Brain microvascular endothelial cell (primary cell): ENCODE measurements around the gene ITGA8.

Experiments
- DNase-seq: peaks from one replicate; pipeline ENCODE4 v3.0.0-alpha.2; 2020
- H3K27ac ChIP-seq: fragments of 250-450 bp; sonication (Bioruptor Pico); 2 replicates; pipeline ENCODE4 v1.5.1; 2020; ENCODE audit warnings: mild to moderate bottlenecking, moderate library complexity
- H3K27me3 ChIP-seq: fragments of 250-450 bp; sonication (Bioruptor Pico); replicated peaks from 2 replicates; pipeline ENCODE4 v1.5.1; 2020; ENCODE audit warnings: mild to moderate bottlenecking
- H3K36me3 ChIP-seq: fragments of 250-450 bp; sonication (Bioruptor Pico); replicated peaks from 2 replicates; pipeline ENCODE4 v1.5.1; 2020; ENCODE audit warnings: mild to moderate bottlenecking
- H3K4me3 ChIP-seq: 2 replicates; pipeline ENCODE4 v1.5.1; 2011; ENCODE audit warnings: low read depth, mild to moderate bottlenecking, control low read depth, low read length, moderate library complexity
- in situ Hi-C: cut with HindIII; loops from 2 replicates; pipeline ENCODE4 v1.10.0; 2017; ENCODE audit warnings: low sequenced_read_pairs, low pct_ligation_motif_present
- TF ChIP-seq, protein P1 (sequence below): IDR thresholded peaks from 2 replicates; pipeline ENCODE4 v1.5.1; 2011; ENCODE audit warnings: low read depth, mild to moderate bottlenecking, moderate library complexity, low read length, control low read depth, inconsistent platforms; ENCODE audit errors: missing control alignments

The ITGA8 gene

DNA sequence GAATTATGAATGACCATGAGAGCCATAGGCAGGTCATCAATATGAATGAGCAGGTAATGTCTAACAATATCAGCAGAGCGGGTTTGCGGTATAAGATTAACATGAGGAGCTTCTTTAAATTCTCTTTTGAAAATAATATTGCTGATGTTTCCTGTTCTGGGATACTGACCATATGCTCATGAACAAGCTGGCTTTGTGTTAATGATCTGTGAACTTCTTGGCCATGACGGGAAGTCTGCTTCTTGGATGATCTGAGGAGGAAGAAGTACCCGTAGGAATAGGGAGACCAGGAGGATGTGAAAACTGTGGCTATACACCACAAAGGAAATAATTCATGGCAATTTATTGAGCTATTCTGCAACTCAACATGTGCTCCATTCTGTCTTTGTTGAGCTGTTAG lies 38.6 kb downstream of the ITGA8 start:
- Histone ChIP-seq H3K36me3 (no peaks in the 10 kb centered on the region), H3K27me3 (no peaks in the 10 kb centered on the region), H3K4me3 (no peak overlapping the region), H3K27ac (no peak overlapping the region)
- DNase-seq: no peak
- TF ChIP-seq, protein P1, sequence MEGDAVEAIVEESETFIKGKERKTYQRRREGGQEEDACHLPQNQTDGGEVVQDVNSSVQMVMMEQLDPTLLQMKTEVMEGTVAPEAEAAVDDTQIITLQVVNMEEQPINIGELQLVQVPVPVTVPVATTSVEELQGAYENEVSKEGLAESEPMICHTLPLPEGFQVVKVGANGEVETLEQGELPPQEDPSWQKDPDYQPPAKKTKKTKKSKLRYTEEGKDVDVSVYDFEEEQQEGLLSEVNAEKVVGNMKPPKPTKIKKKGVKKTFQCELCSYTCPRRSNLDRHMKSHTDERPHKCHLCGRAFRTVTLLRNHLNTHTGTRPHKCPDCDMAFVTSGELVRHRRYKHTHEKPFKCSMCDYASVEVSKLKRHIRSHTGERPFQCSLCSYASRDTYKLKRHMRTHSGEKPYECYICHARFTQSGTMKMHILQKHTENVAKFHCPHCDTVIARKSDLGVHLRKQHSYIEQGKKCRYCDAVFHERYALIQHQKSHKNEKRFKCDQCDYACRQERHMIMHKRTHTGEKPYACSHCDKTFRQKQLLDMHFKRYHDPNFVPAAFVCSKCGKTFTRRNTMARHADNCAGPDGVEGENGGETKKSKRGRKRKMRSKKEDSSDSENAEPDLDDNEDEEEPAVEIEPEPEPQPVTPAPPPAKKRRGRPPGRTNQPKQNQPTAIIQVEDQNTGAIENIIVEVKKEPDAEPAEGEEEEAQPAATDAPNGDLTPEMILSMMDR: no peak
- in situ Hi-C loops: no loop called here

- in situ Hi-C loops: no loop called here
- Histone ChIP-seq H3K36me3 (no peaks in the 10 kb centered on the region), H3K27ac (no peak overlapping the region), H3K27me3 (no peaks in the 10 kb centered on the region), H3K4me3 (no peak overlapping the region)
- TF ChIP-seq, protein P1: no peak
- DNase-seq: no peak
These were observed 40.9 kb downstream of the ITGA8 start for GRCh38 chr10:15678851-15679250.

- Histone ChIP-seq H3K27me3 (no peaks in the 10 kb centered on the region), H3K4me3 (no peak overlapping the region), H3K36me3 (no peaks in the 10 kb centered on the region), H3K27ac (no peak overlapping the region)
- TF ChIP-seq, protein P1: no peak
- no peak for DNase-seq
- in situ Hi-C loops: no loop called here
These were observed 47.3 kb downstream of the ITGA8 start for GRCh38 chr10:15672469-15672868.

- in situ Hi-C loops: no loop called here
- DNase-seq: no peak
- H3K27me3 ChIP-seq: no peaks in the 10 kb centered on the region
- H3K4me3 ChIP-seq: no peak overlapping the region
- TF ChIP-seq, protein P1: no peak
- no peaks in the 10 kb centered on the region for H3K36me3 ChIP-seq
- H3K27ac ChIP-seq: no peak overlapping the region
These were observed 48.8 kb downstream of the ITGA8 start for GRCh38 chr10:15670880-15671279.

GRCh38 chr10:15661574-15661973 lies 58.1 kb downstream of the ITGA8 start:
- H3K27ac ChIP-seq: no peak overlapping the region
- in situ Hi-C loops: no loop called here
- TF ChIP-seq, protein P1: no peak

GRCh38 chr10:15660990-15661389 lies 58.7 kb downstream of the ITGA8 start:
- TF ChIP-seq, protein P1: no peak
- no peak for DNase-seq

More at GRCh38 chr10:15661574-15661973, 58.1 kb downstream of the ITGA8 start:
- DNase-seq: no peak
- H3K27me3 ChIP-seq: no peaks in the 10 kb centered on the region
- H3K36me3 ChIP-seq: no peaks in the 10 kb centered on the region
- no peak overlapping the region for H3K4me3 ChIP-seq

More at GRCh38 chr10:15660990-15661389, 58.7 kb downstream of the ITGA8 start:
- Histone ChIP-seq H3K27me3 (no peaks in the 10 kb centered on the region), H3K36me3 (no peaks in the 10 kb centered on the region), H3K4me3 (no peak overlapping the region), H3K27ac (no peak overlapping the region)
- in situ Hi-C loops: no loop called here
